Activated CD4-positive, alpha-beta T cell treated with anti-CD3 and anti-CD28 coated beads, Interleukin-2, amount 50 U/mL, for 1 hour (primary cell): ENCODE measurements around the gene PRKG1.
"Not testable (repeated sequence)": the region's sequence is repeated elsewhere in the genome, so short reads cannot be mapped to it uniquely, and the experiment has no call there.

ENCODE experiments used
- DNase-seq: peaks from one replicate; pipeline ENCODE4 v3.0.0-alpha.2; 2020

Gene PRKG1

DNA sequence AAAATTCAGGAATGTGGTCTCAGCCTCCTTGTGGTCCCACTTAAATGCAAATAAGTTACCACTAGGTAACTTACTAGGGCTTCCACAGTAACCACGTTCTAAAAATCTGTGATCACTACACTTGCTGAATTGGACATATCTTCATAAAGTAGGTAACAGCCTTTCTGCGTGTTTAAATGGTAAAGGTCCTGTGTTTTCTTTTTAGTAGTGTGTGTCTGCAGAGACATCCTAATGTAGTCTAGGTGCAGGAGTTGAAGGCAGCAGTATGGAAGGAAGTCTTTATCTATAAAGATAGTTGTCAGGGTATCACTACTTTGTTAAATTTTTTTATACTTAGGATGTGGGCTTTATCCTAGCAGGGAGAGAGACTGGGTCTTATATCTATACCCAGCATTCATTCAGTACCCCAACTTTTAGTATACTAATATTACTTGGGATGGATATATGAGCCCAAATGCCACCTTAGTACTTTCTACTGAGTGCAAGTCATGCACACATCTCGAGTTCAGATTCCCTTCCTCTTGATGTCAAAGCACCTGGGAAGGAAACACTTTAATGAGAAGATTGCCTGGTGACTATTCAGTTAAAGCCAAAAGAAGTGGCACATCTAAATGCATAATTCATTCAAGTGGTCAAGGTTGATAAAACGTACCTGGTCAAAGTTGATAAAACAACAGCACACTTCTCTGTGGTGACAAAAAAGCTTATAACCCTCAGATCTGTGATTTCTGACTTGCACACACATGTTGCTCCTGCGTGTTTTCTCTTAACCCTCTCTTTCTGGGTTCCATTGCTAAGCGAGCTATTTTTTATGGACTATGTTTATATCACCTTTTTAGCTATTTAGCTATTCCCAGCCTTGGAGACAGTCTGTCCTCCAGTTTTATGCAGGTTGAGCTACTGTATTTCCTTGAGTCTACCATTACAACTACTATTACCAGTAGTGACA is 958.7 kb downstream of the PRKG1 start:
- no peak for DNase-seq

DNA sequence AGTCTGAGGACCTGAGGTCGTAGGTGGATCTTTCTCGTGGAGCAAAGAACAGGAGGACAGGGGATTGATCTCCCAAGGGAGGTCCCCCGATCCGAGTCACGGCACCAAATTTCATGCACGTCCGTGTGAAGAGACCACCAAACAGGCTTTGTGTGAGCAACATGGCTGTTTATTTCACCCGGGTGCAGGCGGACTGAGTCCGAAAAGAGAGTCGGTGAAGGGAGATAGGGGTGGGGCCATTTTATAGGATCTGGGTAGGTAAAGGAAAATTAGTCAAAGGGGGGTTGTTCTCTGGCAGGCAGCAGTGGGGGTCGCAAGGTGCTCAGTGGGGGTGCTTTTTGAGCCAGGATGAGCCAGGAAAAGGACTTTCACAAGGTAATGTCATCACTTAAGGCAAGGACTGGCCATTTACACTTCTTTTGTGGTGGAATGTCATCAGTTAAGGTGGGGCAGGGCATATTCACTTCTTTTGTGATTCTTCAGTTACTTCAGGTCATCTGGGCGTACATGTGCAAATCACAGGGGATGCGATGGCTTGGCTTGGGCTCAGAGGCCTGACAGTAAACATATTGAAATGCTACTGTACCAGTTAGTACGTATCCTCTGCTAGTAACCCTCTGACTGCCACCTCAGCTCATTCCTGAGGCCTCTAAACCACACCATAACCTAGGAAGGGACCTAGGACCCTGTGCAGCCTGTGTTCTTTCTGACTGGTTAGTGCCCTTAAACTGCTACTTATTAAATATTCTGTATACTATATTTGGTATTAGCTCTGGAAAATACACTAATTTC is 964.9 kb downstream of the PRKG1 start:
- DNase-seq, result not testable (repeated sequence)

GRCh38 chr10:52040486-52040885 is 966.2 kb downstream of the PRKG1 start:
- DNase-seq, result no peak

- no peak for DNase-seq
Observed at GRCh38 chr10:52043811-52044210, 969.5 kb downstream of the PRKG1 start.

- DNase-seq, result no peak
Observed at GRCh38 chr10:52048051-52048450, 973.8 kb downstream of the PRKG1 start.

DNA sequence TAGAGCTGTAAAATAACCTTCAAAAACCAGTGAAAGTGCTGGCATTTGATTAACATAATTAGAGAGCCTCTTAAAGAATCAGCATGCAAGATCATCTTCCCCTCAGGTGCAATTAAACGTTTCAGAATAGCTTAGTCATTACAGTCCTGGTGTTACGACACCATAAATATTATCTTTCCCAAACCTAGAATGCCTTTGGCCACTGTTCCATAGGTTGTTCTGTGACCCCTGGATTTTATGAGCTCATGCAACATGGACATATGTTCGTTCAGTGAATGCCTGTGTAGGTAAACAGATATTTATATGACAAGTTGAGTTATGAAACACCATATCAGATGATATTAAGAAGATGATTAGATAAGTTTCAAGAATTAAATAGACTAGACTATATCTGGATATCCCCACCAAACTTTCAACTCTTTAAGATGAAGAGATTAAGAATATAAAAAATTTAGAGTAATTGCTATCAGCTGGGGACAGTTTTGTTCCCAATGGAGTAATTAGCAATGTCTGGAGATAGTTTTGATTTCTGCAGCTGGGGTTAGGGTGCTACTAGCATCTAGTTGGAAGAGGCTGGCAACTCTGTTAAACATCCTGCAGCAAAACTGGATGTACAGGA is 976.3 kb downstream of the PRKG1 start:
- no peak for DNase-seq

DNA sequence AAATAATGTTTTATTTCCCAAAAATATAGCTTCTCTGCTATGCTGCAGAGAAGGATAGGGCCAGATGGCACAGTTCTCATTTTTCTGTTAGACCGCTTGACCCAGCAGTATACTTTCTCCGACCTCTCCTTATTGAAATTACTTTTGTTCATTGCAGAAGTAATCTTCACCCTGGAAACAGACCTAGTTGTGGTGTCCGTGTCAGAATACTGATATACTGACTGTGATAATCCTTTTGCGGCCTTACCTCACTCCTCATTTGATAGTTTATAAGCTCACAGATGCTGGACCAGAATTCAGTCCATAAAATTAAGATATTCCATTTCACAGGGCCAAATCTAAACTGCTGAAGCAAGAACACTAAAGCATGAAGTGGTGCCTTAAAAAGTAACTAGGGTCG is 979.2 kb downstream of the PRKG1 start:
- no peak for DNase-seq

DNA sequence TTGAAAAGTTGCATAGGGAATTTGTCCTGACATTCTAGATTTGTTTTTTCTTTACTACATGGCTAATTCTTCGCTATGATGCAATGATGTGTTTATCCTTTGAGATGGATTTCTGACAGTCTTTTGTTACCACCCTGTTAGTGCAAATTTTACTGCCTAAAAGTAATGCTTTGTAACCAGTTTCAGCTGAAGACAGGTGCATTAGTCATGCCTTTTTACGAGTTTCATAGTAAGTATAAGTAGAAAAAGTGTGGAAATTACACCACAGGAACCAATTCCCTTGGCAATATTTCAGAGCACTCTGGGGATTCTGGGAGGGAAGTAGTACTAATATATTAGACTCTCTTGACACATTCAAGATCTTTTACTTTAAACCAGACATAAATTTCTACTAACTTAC is 982.0 kb downstream of the PRKG1 start:
- no peak for DNase-seq

DNA sequence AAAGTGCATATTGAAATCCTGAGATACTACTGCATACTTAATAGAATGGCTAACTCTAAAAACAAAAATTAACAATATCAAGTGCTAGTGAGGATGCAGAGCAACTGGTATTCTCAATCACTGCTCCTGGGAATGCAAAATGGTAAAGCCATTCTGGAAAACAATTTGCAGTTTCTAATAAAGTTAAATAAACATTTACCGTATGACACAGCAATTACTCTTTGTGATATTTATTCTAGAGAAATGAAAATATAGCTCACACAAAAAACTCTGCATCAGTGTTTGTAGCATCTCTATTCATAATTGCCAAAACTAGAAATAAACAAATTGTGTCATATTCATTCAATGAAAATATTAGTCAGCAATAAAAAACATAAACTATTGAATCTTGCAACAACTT is 984.8 kb downstream of the PRKG1 start:
- DNase-seq, result no peak

GRCh38 chr10:52063159-52063558 is 988.9 kb downstream of the PRKG1 start:
- no peak for DNase-seq

DNA sequence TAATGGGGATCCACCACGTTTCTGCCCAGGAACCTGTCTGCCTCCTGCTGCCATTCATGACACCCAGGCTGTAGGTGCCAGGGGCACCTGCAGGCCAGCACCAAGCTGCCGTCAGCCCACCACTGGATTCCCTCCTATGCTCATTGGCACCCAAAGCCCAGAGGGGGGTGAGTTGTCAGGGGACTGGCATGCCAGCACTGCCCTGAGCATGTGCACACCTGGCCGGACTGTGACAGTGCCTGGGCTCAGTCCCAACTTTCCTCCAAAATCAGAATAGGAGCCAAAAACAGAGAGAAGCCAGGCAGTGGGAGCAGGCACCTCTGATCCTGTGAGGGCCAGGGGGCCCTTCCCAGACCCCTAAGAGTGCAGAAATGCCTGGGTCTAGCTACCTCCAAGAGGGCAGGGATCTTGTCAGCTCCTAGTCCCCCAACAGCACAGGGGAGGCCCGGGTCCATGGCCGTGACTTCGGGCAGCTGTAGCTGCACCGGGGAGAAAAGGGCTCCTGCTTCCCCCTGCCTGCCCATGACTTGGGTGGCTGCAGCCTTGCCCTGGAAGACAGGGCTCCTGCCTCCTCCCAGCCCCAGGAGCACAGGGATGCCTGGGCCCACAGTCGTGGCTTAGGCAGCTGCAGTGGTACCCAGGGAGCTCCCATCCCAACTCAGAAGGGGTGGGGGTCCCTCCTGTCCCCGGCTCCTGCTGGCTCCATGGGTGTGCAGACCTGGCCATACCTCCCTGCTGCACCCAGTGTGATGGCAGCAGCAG is 990.0 kb downstream of the PRKG1 start:
- no peak for DNase-seq

GRCh38 chr10:52066383-52066782 is 992.1 kb downstream of the PRKG1 start:
- DNase-seq, result no peak

DNA sequence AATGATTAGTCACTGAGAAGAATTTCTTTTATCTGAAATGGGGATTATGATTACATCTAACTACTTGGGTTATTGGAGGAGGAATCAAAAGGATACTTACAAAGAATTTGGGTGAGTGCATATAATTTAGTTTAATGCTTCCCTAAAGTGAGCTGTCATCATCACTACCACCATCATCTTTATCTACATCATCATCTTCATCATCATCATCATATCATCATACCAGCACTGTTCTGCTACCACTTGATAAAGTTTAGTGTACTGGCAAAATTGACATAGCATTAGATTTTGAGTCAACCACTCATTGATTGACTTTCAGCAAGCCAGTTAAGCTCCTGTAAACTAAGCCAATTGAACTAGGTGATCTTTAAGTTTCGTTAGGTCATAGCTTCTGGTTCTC is 994.2 kb downstream of the PRKG1 start:
- no peak for DNase-seq

DNA sequence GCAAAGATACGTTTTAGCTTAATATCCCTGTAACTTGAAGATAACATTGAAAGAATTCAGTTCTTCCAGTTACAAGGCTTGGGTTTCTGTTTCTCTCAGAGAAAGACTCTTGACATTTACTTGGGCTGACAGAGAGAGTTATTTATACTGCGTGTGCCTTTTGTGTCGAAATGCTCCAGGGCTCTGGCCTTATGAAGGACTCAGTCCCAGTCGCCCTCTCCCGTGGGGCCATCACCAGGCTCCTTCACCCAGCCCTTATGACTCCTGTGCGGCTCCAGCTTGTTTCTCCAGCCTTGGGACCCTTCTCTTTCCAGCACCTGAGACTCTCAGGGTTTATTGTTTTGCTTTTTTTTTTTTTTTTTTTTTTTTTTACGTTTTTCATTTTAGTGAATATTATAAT is 997.5 kb downstream of the PRKG1 start:
- DNase-seq, result no peak

GRCh38 chr10:52074505-52075026 is 1000.3 kb downstream of the PRKG1 start:
- no peak for DNase-seq

GRCh38 chr10:52077814-52078213 is 1003.5 kb downstream of the PRKG1 start:
- no peak for DNase-seq

DNA sequence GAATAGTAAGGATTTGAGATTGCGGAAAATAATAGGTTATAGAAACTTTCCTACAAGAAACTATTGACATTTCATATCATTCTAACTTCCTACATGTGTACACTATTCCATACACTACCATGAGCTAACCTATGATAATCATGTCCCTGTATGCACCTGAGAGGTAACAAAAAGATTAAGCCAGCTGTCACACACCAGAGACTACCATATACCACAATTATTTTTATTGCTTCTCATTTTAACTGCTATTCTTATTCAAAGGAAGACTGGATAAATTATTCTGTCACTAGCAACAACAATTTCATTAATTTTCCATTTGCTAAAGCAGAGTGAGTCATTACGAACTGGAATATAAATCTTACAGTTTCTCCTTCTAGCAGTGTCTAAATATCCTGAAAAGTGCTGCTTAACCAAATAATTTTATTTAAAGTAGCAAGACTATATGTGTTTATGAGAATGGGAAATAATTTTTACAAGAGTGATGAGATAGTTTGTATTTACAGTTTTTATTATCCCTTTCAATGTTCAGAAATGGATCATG is 1004.2 kb downstream of the PRKG1 start:
- DNase-seq, result no peak

GRCh38 chr10:52082307-52082706 is 1008.0 kb downstream of the PRKG1 start:
- no peak for DNase-seq

GRCh38 chr10:52083422-52083821 is 1009.1 kb downstream of the PRKG1 start:
- DNase-seq, result no peak

DNA sequence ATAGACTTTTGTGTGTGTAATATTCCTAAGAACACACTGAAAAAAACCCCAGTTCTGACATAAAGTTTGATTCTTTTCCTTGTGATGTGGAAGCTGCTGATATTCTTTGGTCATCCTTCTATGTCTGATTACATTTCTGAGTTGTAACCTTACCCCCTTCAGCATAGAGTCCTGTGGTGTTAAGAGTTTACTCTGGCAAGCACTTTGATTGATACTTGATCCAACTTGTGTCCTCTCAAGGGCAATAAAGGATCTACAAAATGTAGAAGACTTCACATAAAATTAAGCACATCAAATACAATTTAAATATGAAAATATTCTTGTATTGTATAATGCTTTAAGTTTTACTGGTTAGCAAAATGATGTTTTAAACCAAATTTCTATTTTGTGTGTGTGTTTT is 1018.1 kb downstream of the PRKG1 start:
- DNase-seq, result no peak

GRCh38 chr10:52098130-52098529 is 1023.8 kb downstream of the PRKG1 start:
- DNase-seq, result no peak

DNA sequence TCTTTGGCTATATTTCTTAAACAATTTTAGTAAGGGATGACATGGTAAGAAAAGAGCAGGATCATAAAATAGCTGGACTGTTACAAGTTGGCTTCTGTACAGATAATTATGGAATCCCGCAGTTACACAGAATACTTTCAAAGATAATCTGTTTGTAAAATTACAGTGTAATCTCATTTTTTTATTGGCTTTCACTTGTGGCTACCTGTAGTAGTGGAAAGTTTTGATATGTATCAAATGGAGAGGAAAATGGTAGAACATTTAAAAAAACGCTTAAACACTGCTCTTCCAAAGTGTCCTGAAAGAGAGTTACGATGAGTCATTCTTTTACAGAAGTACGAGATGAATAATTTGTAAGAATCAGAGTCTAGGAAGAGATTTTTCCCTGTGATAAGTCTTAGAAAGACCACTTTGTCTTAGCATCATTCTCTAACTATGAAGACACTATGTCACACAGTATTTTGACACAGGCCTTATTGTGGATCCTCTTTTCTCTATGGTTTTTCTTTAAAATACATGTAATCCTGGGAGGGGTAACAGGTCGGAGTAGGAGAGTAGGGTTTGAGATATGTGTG is 1024.8 kb downstream of the PRKG1 start:
- no peak for DNase-seq
